Liver (tissue), 3 donors: ENCODE measurements around the gene TSPAN32.

Experiments
- EGR1 ChIP-seq, 2 donors: IDR thresholded peaks; 2 replicates each; pipeline ENCODE4 v1.6.1; 2016 to 2018; ENCODE audit warnings: antibody characterized with exemption in 2 of 2, low read depth in 2 of 2
- GABPA ChIP-seq, 2 donors: IDR thresholded peaks in 1 of 2; conservative IDR thresholded peaks in 1 of 2; 2 replicates each; pipeline ENCODE4 v1.6.1; 2016; ENCODE audit warnings: antibody characterized with exemption in 2 of 2, mild to moderate bottlenecking in 1 of 2, moderate library complexity in 1 of 2
- SP1 ChIP-seq: IDR thresholded peaks from 2 replicates; pipeline ENCODE4 v1.6.1; 2018; ENCODE audit warnings: antibody characterized with exemption, mild to moderate bottlenecking
- TAF1 ChIP-seq: conservative IDR thresholded peaks from 2 replicates; pipeline ENCODE4 v1.6.1; 2016; ENCODE audit warnings: antibody characterized with exemption, mild to moderate bottlenecking
- TF ChIP-seq, protein P1 (sequence below): fragments of 150-350 bp; IDR thresholded peaks from 2 replicates; pipeline ENCODE4 v1.5.1; 2017; ENCODE audit warnings: improper control_type of control experiment, low read depth, low read length; ENCODE audit not compliant: missing input control
- TF ChIP-seq, protein P2 (sequence below): IDR thresholded peaks from 2 replicates; pipeline ENCODE4 v1.6.1; 2016; ENCODE audit warnings: antibody characterized with exemption
- donor health status: healthy.
- donor health status: healthy.

DNA sequence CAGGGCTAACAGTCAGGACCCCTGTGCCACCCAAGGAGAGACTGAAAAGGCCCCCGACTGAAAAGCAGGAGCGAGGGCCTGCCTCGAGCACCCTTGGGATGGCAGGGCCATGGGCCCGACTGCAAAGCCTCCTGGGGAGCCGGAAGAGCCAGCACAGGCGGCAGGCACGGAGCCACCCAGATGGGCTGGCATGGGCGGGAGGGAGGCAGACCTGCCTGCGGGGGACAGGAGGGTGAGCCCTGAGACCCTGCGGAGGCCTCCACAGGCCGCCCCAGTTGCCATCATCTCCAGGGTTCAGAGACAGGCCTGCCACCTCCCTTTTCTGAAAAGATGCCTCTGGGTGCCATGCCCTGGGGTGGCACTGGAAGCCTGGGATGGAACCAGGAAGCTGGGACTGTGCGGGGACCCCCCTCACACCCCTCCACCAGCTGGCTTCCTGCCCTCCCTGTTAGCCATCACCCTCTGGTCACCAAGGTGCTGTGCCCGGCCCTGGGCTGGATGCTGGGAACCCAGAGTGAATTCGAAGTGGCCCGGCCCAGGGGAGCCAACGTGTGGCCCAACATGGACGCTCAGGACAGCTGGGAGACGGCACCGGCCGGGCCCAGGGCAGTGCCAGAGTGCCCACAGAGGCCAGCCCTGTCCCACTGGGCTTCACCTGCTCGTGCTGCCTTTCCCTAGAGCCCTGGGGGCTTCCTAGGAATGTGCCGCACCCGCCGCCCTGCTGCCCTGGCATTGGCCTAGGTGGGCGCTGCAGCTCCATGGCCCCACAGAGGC, 13.8 kb downstream of the TSPAN32 start:
- TF ChIP-seq, protein P1, sequence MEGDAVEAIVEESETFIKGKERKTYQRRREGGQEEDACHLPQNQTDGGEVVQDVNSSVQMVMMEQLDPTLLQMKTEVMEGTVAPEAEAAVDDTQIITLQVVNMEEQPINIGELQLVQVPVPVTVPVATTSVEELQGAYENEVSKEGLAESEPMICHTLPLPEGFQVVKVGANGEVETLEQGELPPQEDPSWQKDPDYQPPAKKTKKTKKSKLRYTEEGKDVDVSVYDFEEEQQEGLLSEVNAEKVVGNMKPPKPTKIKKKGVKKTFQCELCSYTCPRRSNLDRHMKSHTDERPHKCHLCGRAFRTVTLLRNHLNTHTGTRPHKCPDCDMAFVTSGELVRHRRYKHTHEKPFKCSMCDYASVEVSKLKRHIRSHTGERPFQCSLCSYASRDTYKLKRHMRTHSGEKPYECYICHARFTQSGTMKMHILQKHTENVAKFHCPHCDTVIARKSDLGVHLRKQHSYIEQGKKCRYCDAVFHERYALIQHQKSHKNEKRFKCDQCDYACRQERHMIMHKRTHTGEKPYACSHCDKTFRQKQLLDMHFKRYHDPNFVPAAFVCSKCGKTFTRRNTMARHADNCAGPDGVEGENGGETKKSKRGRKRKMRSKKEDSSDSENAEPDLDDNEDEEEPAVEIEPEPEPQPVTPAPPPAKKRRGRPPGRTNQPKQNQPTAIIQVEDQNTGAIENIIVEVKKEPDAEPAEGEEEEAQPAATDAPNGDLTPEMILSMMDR, result no peak
- no peak for TF ChIP-seq TAF1
- TF ChIP-seq GABPA (IDR thresholded peaks at IDR 0.05 in 1 of 2, conservative IDR thresholded peaks at IDR 0.05 in 1 of 2), result no peak
- no peak for TF ChIP-seq EGR1 (IDR thresholded peaks at IDR 0.05; ENCODE audit: low read depth in 2 of 2)
- TF ChIP-seq, protein P2, sequence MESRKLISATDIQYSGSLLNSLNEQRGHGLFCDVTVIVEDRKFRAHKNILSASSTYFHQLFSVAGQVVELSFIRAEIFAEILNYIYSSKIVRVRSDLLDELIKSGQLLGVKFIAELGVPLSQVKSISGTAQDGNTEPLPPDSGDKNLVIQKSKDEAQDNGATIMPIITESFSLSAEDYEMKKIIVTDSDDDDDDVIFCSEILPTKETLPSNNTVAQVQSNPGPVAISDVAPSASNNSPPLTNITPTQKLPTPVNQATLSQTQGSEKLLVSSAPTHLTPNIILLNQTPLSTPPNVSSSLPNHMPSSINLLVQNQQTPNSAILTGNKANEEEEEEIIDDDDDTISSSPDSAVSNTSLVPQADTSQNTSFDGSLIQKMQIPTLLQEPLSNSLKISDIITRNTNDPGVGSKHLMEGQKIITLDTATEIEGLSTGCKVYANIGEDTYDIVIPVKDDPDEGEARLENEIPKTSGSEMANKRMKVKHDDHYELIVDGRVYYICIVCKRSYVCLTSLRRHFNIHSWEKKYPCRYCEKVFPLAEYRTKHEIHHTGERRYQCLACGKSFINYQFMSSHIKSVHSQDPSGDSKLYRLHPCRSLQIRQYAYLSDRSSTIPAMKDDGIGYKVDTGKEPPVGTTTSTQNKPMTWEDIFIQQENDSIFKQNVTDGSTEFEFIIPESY, result no peak
- no peak for TF ChIP-seq SP1
